MM.1S (cell line): ENCODE measurements around the gene ACTN1.

Experiments
- EZH2 ChIP-seq: fragments of 300-600 bp; sonication (generic); optimal IDR thresholded peaks from 2 replicates; pipeline ENCODE3; 2017; ENCODE audit warnings: low read depth, mild to moderate bottlenecking, antibody characterized with exemption, low read length, mixed read lengths
- EZH2phosphoT487 ChIP-seq: fragments of 300-600 bp; sonication (generic); IDR thresholded peaks from 2 replicates; pipeline ENCODE4 v1.6.1; 2018; ENCODE audit warnings: antibody characterized with exemption, low read length
- TF ChIP-seq, protein P1 (sequence below): fragments of 300-600 bp; sonication (generic); IDR thresholded peaks from 2 replicates; pipeline ENCODE4 v1.5.1; 2016; ENCODE audit warnings: antibody characterized with exemption, low read length, mixed read lengths

GRCh38 chr14:69008421-69008884, 29.4 kb upstream of the ACTN1 start:
- TF ChIP-seq, protein P1, sequence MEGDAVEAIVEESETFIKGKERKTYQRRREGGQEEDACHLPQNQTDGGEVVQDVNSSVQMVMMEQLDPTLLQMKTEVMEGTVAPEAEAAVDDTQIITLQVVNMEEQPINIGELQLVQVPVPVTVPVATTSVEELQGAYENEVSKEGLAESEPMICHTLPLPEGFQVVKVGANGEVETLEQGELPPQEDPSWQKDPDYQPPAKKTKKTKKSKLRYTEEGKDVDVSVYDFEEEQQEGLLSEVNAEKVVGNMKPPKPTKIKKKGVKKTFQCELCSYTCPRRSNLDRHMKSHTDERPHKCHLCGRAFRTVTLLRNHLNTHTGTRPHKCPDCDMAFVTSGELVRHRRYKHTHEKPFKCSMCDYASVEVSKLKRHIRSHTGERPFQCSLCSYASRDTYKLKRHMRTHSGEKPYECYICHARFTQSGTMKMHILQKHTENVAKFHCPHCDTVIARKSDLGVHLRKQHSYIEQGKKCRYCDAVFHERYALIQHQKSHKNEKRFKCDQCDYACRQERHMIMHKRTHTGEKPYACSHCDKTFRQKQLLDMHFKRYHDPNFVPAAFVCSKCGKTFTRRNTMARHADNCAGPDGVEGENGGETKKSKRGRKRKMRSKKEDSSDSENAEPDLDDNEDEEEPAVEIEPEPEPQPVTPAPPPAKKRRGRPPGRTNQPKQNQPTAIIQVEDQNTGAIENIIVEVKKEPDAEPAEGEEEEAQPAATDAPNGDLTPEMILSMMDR, result no peak
- TF ChIP-seq EZH2 (no peak), EZH2phosphoT487 (no peak)
